OCI-LY1 (cell line): ENCODE results near the gene ACBD3.

ENCODE experiments used
- H2AFZ ChIP-seq: fragments of 200-600 bp; sonication (generic), shearing (Covaris generic); 2 replicates; pipeline ENCODE4 v1.6.0; 2014; ENCODE audit warnings: antibody characterized with exemption, mild to moderate bottlenecking, low read length
- H3F3A ChIP-seq: fragments of 200-600 bp; sonication (generic), shearing (Covaris generic); 2 replicates; pipeline ENCODE4 v1.6.0; 2014; ENCODE audit warnings: mild to moderate bottlenecking, antibody characterized with exemption, low read length, moderate library complexity; ENCODE audit not compliant: insufficient read depth
- H3K27ac ChIP-seq: fragments of 200-600 bp; sonication (generic); 2 replicates; pipeline ENCODE4 v1.5.1; 2014; ENCODE audit warnings: low read length, mixed run types, mild to moderate bottlenecking, low read depth; ENCODE audit not compliant: poor library complexity, severe bottlenecking
- H3K27me3 ChIP-seq: fragments of 200-600 bp; sonication (generic); 2 replicates; pipeline ENCODE4 v1.6.0; 2014; ENCODE audit warnings: antibody characterized with exemption, mild to moderate bottlenecking, low read length, moderate library complexity; ENCODE audit not compliant: insufficient read depth
- H3K36me3 ChIP-seq: fragments of 200-600 bp; sonication (generic); 2 replicates; pipeline ENCODE4 v1.6.1; 2014; ENCODE audit warnings: mild to moderate bottlenecking, antibody characterized with exemption, low read length, moderate library complexity, mixed read lengths; ENCODE audit not compliant: insufficient read depth
- H3K4me1 ChIP-seq: fragments of 200-600 bp; sonication (generic); 2 replicates; pipeline ENCODE4 v1.5.1; 2014; ENCODE audit warnings: mild to moderate bottlenecking, low read length, moderate library complexity; ENCODE audit not compliant: insufficient read depth, severe bottlenecking
- H3K4me2 ChIP-seq: fragments of 200-600 bp; sonication (generic), shearing (Covaris generic); 2 replicates; pipeline ENCODE4 v1.6.1; 2014; ENCODE audit warnings: low read length
- H3K4me3 ChIP-seq: fragments of 200-600 bp; sonication (generic); 2 replicates; pipeline ENCODE4 v1.5.1; 2014; ENCODE audit warnings: low read length, low read depth, mild to moderate bottlenecking, mixed read lengths; ENCODE audit not compliant: poor library complexity, severe bottlenecking
- H3K79me2 ChIP-seq: fragments of 200-600 bp; shearing (Covaris generic); 2 replicates; pipeline ENCODE4 v1.6.1; 2016; ENCODE audit warnings: mixed run types, low read length, mixed read lengths; ENCODE audit not compliant: insufficient read depth
- H3K9ac ChIP-seq: fragments of 200-600 bp; sonication (generic), shearing (Covaris generic); 2 replicates; pipeline ENCODE4 v1.6.1; 2014; ENCODE audit warnings: mild to moderate bottlenecking, low read length, mixed read lengths
- H3K9me2 ChIP-seq: fragments of 200-600 bp; sonication (generic), shearing (Covaris generic); 2 replicates; pipeline ENCODE4 v1.6.1; 2014; ENCODE audit warnings: low read depth, mild to moderate bottlenecking, low read length, mixed read lengths
- H3K9me3 ChIP-seq: fragments of 200-600 bp; shearing (Covaris generic); 2 replicates; pipeline ENCODE4 v1.6.1; 2014; ENCODE audit warnings: low read length, mixed read lengths
- H4K20me1 ChIP-seq: fragments of 200-600 bp; sonication (generic), shearing (Covaris generic); 2 replicates; pipeline ENCODE4 v1.6.0; 2016; ENCODE audit warnings: mild to moderate bottlenecking, low read length; ENCODE audit not compliant: insufficient read depth
- EZH2 ChIP-seq: fragments of 200-600 bp; sonication (generic), shearing (Covaris generic); IDR thresholded peaks from 2 replicates; pipeline ENCODE4 v1.8.0; 2017; ENCODE audit warnings: borderline replicate concordance, mixed run types, mild to moderate bottlenecking, antibody characterized with exemption, low read length, moderate library complexity, mixed read lengths
- TF ChIP-seq, protein P1 (sequence below): fragments of 200-600 bp; sonication (generic), shearing (Covaris generic); IDR thresholded peaks from 2 replicates; pipeline ENCODE4 v1.5.1; 2017; ENCODE audit warnings: mild to moderate bottlenecking, antibody characterized with exemption, low read length, moderate library complexity, mixed read lengths

Gene ACBD3

DNA sequence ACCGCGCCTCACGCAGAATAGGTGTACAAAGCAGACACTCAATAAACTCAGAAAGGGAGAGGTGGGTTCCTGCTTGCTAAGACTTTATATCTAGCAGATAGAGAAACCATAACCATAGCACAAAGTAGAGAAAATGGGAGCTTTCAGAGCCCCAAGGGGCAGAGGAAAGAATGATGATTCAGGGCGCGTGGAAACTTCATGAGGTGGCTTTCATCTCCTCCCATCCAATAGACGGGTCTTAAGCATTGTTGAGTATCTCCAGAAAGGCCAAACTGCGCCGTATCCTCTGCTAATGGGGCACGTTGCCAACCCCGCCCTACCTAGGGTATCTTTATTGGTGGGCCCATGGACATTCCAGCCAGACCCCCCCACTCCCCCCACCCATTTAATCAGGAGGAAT, 36.1 kb upstream of the ACBD3 start:
- no peaks in the 10 kb centered on the region for H3F3A ChIP-seq
- H3K4me3 ChIP-seq: no peak overlapping the region
- no peak overlapping the region for H3K4me2 ChIP-seq
- no peaks in the 10 kb centered on the region for H3K9me2 ChIP-seq
- H3K27ac ChIP-seq: no peak overlapping the region
- peaks cover 36% of the 10 kb centered on the region for H3K4me1 ChIP-seq
- H3K9ac ChIP-seq: no peak overlapping the region
- H3K27me3 ChIP-seq: no peaks in the 10 kb centered on the region
- TF ChIP-seq, protein P1, sequence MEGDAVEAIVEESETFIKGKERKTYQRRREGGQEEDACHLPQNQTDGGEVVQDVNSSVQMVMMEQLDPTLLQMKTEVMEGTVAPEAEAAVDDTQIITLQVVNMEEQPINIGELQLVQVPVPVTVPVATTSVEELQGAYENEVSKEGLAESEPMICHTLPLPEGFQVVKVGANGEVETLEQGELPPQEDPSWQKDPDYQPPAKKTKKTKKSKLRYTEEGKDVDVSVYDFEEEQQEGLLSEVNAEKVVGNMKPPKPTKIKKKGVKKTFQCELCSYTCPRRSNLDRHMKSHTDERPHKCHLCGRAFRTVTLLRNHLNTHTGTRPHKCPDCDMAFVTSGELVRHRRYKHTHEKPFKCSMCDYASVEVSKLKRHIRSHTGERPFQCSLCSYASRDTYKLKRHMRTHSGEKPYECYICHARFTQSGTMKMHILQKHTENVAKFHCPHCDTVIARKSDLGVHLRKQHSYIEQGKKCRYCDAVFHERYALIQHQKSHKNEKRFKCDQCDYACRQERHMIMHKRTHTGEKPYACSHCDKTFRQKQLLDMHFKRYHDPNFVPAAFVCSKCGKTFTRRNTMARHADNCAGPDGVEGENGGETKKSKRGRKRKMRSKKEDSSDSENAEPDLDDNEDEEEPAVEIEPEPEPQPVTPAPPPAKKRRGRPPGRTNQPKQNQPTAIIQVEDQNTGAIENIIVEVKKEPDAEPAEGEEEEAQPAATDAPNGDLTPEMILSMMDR: no peak
- TF ChIP-seq EZH2: no peak
- no peaks in the 10 kb centered on the region for H3K79me2 ChIP-seq
- no peaks in the 10 kb centered on the region; the same call in 1 of the 2 replicates for H3K36me3 ChIP-seq
- H4K20me1 ChIP-seq: no peaks in the 10 kb centered on the region
- no peak overlapping the region for H2AFZ ChIP-seq
- no peaks in the 10 kb centered on the region for H3K9me3 ChIP-seq

DNA sequence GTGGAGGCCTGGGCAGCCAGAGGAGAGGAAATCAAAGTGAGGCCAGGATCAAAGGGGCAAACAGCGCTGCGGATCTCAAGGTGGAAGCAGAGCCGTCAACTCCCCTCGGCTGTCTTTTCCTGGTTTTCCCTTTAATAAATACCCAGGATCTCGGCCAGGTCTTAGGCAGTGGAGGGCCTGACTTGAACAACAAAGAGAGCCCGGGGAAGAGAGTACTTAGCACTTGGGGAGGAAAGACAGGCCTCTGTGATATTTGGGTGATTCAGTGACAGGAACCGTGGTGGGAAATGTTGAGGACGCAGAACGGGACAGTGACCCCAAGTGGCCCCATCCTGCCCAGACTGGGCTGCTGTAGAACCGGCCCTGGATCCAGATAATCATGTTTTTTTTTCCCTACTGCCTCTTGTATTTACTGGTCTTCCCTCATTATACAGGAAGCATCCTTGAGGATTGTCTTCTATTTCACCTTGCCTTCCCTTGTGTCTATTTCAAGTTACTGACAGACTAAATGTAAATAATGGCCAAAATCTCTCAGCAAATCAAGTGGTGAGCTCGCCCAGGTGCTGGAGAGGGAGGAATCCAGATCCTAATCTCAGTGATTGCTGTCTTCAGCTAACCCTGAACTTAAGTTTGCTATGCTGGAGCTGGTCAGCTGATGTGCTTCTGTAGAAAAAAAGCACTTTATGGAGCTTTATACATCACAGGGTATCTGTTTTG, 34.1 kb upstream of the ACBD3 start:
- Histone ChIP-seq H3K4me3 (no peak overlapping the region), H3K9me3 (no peaks in the 10 kb centered on the region), H3K36me3 (no peaks in the 10 kb centered on the region; the same call in 1 of the 2 replicates), H3K9me2 (no peaks in the 10 kb centered on the region), H2AFZ (no peak overlapping the region), H3K79me2 (no peaks in the 10 kb centered on the region), H4K20me1 (no peaks in the 10 kb centered on the region), H3K9ac (no peak overlapping the region), H3K27me3 (no peaks in the 10 kb centered on the region), H3K4me2 (no peak overlapping the region), H3K27ac (no peak overlapping the region), H3F3A (no peaks in the 10 kb centered on the region), H3K4me1 (peaks cover 28% of the 10 kb centered on the region)
- no peak for TF ChIP-seq EZH2
- TF ChIP-seq, protein P1: no peak; the same call in 1 of the 2 replicates

DNA sequence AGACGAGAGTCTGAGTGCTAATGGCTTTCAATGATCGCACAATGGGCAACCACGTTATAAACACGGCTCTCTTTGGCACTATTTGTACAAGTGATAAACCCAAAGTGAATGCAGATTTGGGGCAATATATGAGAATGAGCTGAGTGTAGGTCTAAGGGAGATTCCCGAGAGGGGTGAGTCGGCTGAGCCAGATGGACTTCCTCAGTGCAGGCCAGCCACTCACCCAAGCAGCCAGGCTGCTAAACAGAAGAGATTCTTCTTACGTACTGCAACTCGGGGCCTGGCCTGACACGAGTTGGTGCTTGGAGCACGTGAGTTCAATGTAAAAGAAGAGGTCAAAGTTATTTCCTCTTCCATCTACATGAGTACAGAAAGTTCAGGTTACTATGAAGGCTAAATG, 30.7 kb upstream of the ACBD3 start:
- no peak overlapping the region for H3K9ac ChIP-seq
- no peak overlapping the region for H2AFZ ChIP-seq
- no peak for TF ChIP-seq EZH2
- TF ChIP-seq, protein P1: no peak
- no peak overlapping the region for H3K4me2 ChIP-seq
- H3K27ac ChIP-seq: no peak overlapping the region
- H3K4me1 ChIP-seq: peaks cover 13% of the 10 kb centered on the region
- H4K20me1 ChIP-seq: no peaks in the 10 kb centered on the region
- no peaks in the 10 kb centered on the region for H3K36me3 ChIP-seq
- H3K79me2 ChIP-seq: no peaks in the 10 kb centered on the region
- no peaks in the 10 kb centered on the region for H3K27me3 ChIP-seq
- H3K4me3 ChIP-seq: no peak overlapping the region
- H3F3A ChIP-seq: no peaks in the 10 kb centered on the region
- H3K9me3 ChIP-seq: no peaks in the 10 kb centered on the region
- H3K9me2 ChIP-seq: no peaks in the 10 kb centered on the region
